Fibroblast of lung (primary cell): ENCODE measurements around the gene HECTD4.

Experiments
- EZH2 ChIP-seq: IDR thresholded peaks from 2 replicates; pipeline ENCODE4 v1.5.1; 2012; ENCODE audit warnings: low read length, control low read depth, mild to moderate bottlenecking; ENCODE audit errors: missing control alignments
- TF ChIP-seq, protein P1 (sequence below), 2 donors: IDR thresholded peaks in 1 of 2; conservative IDR thresholded peaks in 1 of 2; 1 replicate in 1 of 2; 2 replicates in 1 of 2; pipeline ENCODE4 v1.5.1; 2011 to 2012; ENCODE audit warnings: low read length in 2 of 2, control low read depth in 1 of 2, inconsistent platforms in 1 of 2, low read depth in 1 of 2, mild to moderate bottlenecking in 1 of 2

DNA sequence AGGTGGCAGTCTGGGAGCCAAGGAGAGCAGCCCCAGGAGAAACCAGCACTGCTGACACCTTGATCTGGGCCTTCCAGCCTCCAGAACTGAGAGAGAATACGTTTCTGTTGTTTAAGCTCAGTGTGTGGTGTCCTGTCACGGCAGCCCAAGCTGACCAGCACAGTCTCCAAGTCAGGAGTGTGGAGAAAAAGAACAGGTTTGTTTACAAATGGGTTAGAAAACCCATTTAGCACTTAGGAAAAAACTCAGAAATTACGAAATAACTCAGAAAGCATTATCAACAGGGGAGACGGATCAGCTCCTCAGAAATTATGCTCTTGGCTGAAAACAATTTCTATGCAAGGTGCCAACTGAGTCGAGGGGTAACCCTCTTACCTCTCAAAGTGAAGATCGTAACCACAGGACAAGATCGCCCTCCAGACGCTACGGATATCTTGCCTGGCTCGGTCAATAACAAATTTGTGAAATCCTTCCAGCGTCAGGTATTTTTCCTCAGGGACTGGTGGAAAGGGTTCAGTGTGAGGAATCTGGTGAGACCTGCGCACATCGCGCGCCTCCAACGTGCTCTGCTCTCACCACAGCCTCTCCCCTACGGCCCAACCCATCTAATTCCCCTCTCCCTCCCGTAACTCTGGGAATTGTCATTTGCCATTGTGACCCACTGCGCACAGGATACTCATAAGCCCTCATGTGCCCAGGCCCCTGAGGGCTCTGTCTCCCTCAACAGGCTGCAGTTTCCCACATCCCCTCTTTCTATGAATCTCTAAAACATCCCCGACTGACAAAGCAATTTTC, 206.7 kb downstream of the HECTD4 start:
- TF ChIP-seq, protein P1, sequence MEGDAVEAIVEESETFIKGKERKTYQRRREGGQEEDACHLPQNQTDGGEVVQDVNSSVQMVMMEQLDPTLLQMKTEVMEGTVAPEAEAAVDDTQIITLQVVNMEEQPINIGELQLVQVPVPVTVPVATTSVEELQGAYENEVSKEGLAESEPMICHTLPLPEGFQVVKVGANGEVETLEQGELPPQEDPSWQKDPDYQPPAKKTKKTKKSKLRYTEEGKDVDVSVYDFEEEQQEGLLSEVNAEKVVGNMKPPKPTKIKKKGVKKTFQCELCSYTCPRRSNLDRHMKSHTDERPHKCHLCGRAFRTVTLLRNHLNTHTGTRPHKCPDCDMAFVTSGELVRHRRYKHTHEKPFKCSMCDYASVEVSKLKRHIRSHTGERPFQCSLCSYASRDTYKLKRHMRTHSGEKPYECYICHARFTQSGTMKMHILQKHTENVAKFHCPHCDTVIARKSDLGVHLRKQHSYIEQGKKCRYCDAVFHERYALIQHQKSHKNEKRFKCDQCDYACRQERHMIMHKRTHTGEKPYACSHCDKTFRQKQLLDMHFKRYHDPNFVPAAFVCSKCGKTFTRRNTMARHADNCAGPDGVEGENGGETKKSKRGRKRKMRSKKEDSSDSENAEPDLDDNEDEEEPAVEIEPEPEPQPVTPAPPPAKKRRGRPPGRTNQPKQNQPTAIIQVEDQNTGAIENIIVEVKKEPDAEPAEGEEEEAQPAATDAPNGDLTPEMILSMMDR (conservative IDR thresholded peaks at IDR 0.05 in 1 of 2, IDR thresholded peaks at IDR 0.05 in 1 of 2; ENCODE audit: low read depth in 1 of 2, low read length in 2 of 2): no peak
- no peak for TF ChIP-seq EZH2
